HG03064 (cell line): ENCODE results near the gene SLC38A6.
"Not testable (repeated sequence)": the region's sequence is repeated elsewhere in the genome, so short reads cannot be mapped to it uniquely, and the experiment has no call there.

Experiments used
- ATAC-seq: cut with Tn5 transposase; IDR thresholded peaks from one replicate; pipeline ENCODE4 v1.9.1; 2021; ENCODE audit warnings: low read depth; ENCODE audit not compliant: unreplicated experiment

SLC38A6 gene

DNA sequence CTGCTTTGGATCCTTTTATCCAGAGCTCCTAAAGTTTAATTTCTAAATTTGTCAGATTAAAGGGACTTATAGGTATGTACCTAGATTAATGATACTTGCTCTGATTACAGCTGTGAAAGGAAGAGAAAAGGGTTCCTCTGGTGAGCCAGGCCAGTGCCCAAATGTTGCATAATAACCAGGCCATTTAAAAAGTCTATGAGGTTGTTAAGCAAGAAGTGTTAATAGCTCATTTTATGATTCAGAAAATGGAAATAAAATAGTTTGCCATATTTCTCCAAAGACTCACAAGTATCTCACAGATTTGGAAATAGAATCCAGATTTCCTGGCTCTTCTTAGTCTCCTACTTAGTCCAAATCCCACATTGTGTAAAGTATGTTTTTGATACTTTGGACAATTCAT is 67.6 kb downstream of the SLC38A6 start:
- ATAC-seq, result no peak

DNA sequence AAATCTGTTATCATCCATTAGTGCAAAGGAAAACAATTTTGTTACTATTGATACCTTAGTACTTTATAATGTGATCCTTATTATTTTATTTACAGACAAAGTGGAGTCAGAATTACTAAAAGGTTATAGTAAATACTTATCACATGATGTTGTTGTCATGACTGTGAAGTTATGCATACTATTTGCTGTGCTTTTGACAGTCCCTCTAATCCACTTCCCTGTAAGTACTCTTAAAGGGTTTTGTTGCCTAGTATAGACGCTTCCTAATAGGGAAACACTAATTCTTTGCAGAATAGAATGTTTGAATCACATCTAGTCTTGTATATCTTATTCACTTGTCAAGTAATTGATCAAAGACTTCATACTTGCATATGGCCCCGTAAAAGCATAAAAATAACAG is 69.4 kb downstream of the SLC38A6 start:
- ATAC-seq, result no peak

DNA sequence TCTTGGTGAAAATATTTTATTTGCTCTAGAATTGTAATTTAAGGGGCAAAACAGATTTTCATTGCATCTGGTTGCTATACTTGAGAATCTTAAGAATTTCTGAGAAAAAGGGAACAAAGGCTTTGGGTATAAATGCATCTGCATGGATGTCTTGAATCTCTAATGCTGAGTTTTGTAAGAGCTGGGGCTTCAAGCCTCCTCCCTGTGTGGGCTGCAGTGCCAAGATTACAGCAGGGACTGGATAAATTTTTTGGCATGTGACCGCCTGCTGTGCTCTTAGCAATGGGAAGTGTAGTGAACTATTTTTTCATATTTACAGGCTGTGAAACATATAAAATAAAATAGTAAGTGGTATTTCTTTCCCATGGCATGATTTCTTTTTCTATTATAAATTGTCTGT is 70.0 kb downstream of the SLC38A6 start:
- ATAC-seq, result no peak

DNA sequence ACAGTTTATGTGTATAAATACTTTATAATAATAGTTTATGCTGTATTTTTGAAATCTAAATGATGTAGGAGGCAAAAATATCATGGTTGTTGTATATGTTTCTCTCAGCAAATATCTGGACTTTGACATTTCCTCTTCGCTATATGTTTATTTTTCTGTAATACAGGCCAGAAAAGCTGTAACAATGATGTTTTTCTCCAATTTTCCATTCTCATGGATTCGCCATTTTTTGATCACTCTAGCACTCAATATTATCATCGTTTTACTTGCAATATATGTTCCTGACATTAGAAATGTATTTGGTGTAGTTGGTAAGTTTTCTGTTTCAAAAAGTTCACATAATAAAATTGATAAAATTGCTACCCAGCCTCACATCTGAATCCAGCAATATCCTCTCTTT is 70.6 kb downstream of the SLC38A6 start:
- no peak for ATAC-seq

DNA sequence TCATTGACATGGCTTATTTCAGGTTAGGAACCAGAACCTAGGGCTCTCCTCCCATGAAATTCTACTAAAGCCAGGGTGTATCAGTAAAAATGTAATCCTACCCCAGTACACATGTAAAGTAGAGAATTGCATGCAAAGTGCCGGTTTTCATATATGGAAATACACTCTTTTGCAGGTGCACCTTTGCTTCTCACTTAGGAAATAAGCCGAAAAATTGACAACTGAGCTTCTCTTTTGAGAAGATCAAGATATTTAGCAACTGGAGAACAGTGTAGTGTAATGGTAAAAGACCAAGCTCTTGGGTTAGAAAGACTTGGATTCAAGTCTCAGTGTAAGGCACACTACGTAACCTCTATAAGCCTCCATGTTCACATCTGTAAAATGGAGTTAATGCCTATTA is 82.4 kb downstream of the SLC38A6 start:
- ATAC-seq, result no peak

DNA sequence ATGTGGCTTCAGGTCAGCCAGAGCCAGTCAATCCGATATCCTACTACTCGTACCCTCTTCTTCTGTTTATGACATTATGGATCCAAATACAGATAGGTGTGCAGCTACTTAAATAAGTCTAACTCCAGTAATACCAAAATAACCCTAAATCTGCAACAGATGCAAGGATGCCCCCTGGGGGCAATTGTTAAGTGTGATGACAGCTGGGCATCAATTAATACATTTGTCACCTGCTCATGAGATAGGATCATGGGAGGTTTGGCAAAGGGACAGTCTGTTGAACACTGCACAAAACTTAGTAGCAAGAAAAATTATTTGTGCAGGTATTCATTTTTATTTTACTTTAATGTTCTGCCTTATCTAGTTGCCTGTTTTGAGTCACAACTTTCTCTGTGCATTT is 83.2 kb downstream of the SLC38A6 start:
- no peak for ATAC-seq

DNA sequence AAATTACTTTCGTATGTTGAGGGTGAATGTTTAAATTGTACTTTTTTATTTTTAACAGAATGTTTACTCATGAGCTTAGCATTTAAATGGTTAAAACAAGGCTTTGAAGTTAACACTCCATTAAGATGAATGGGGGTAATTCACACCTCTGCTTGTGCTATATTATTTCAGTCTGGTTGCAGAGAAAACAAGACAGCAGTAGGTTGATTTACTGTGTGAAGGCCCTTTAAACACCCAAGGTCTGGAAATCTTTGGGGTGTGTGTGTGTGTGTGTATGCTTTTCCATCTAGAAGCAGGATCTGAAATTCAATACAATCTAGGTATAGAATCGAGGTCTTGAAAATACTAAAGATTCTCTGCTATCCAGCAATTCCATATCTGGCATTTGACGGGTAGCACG is 83.8 kb downstream of the SLC38A6 start:
- no peak for ATAC-seq

DNA sequence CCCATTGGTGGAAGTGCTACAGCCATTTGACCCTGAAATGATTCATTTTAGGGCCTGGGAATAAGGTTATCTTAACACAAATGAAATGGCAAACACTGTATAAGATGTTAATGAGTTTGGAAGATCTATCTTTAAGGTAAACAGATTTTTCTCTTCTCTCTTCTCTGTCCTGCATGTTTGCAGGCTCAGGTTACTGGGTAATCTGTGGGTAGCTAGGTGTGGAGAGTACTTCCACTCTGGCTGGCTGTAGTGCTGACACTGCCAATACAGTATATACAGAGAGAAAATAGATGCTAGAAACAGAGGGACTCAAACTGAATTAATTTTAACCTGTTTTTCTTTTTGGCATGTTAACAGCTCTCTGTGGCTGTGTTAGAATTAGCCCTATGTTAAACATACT is 84.6 kb downstream of the SLC38A6 start:
- no peak for ATAC-seq

DNA sequence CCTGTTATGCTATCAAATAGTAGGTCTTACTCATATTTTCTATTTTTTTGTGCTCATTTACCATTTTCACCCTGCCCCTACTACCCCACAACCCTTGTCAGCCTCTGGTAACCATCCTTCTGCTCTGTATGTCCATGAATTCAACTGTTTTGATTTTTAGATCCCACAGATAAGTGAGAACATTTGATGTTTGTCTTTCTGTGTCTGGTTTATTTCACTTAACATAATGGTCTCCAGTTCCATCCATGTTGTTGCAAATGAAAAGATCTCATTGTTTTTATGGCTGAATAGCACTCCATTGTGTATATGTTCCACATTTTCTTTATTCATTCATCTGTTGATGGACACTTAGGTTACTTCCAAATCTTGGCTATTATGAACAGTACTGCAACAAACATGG is 91.4 kb downstream of the SLC38A6 start:
- not testable (repeated sequence) for ATAC-seq

DNA sequence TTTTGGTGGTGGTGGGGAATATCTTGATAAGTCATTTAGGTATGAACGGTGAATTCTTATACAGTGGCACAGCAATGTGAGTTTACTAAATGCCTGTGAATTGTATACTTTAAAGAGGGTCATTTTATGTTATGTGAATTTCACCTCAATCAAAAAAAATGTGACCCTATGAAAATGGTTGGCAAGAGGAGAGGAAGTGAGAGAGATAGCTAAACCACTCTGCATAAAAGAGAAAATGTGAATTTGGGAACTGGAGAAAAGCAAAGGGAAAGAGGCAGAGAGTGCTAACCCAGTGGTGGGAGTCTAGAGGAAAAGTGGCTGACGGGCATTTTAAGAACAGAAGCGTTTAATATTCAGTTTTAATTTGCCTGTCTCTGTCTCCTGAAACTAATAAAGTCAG is 93.8 kb downstream of the SLC38A6 start:
- ATAC-seq, result no peak

DNA sequence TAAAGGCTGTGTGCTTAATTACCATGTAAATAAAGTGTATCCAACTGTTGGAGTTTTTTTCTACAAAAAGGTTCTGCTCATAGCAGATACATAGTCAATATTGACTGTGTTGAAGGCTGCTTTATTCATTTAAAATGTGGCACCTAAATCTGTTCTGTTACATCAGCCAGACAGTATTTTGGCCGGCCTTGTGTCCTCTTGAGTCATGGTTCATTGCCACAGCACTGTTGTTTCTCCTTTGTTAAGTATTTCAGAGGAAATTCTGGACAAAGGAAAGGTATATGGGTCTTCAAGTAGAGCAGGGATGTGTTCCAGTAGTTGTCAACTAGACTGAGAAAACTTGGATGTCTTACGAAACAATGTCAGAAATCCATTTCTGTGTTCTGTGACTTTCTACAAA is 95.5 kb downstream of the SLC38A6 start:
- no peak for ATAC-seq

DNA sequence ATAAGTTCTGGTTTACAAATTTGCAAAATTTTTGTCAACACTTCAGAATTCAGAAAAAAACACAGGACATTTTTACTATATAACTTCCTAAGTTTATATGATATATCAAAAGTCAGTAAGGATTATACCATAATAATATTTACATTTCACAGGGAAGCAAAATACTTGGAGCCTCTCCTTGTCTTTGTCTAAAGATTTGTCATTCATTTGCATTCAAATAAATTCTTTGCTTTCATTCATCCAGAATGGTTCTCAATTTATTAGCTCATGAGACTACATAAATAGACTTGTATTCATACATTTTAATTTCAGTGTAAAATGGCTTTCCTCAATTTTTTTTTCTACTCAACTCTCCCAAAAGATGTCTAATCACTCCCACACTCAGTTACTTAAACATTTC is 96.4 kb downstream of the SLC38A6 start:
- ATAC-seq, result no peak

DNA sequence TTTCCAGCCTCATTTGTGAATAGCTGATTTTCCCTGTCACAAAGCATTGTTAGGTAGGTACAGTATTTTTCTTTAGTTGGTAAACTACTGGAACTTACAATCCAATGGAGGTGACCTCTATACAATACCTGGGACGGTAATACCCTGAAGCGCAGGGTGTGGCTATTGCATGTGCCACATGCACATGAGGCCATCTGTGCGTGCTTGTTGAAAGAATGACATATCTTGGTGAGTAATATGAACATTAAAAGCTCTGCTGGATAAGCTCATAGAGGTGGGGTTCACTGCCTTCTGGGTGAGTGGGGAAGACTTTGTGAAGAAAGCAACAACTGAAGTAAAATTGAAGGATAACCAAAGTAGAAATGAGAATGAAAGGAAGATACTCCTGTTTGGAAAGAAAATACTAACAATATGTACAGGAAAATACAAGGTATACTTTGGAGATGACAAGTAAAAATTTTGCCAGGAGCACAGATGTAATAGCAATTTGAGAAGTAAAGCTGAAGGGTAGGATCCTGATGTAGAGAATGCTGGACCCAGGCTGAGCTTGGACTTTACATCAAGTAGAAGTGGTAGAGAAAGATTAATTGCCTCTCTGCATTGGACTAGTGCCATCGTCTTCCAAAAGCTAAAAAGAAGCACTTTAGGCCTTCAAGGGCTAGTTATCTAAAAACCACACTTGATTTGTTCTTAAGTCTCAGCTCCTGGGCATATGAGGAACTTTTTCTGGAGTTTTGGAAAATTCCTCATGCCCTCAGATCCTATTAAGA is 97.1 kb downstream of the SLC38A6 start:
- no peak for ATAC-seq

DNA sequence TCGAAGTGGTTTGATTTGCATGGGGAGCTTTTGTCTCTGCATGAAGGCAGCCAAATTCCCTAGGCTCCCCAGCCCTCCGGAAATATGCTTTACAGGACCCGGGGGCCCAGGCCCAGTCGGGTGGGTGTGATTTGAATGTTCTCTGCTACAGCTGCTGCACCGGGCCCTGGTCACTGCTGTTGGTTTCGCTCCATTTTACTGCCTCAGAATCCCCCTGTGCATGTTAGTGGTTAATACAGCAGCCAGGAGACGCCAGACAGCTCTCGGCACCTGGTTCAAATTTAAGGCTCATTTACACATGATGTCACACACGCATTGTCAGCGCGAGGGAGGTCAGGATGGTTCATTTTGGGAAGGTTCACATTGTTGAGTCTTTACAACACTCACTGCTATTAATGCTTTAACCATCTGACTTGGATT is 99.6 kb downstream of the SLC38A6 start:
- no peak for ATAC-seq

DNA sequence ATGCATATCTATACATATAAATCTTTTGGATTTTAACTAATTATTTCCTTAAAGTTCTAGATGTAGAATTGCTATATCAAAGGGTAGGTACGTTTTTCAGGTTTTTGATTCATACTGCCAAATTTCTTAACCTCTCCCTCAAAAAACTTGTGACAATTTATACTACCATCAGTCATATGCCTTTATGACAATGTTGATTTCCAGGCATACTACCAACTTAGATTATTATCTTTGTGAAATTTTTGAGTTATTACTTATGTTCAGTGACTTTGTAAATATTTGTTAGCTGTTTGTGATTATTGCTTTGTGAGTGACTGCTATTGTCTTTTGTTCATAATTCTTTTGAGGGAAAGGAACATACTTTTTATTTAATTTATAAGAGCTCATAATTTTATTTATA is 107.0 kb downstream of the SLC38A6 start:
- ATAC-seq, result no peak

DNA sequence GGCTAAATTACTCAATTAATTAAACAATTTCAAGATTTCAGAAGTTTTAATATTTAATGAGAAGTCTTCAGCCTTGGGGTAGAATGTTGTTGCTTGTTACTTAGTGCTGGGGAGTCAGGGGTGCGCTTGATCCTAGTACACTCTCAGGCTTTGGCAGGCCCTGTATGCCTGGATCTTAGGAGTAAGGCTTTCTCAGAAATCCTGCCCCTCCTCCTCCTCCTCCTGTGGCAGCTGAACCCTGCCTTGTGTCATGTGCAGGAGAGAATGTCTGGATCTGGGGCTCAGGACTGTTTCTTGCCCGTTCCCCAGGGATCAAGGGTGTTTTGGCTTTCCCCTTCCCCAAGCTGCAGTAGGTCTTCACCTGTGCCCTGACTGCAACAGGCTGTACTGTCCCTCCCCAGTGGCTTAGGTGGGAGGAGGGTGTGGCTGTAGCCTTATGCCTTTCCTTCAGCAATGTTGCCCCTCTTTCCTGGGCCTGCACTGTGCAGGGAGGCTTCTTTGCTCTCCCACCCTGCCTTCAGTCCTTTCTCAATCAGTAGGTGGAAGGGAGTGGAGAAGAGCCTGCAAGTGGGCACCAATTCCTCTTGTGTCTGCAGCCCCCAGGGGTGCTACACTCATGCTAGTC is 108.2 kb downstream of the SLC38A6 start:
- ATAC-seq, result no peak

DNA sequence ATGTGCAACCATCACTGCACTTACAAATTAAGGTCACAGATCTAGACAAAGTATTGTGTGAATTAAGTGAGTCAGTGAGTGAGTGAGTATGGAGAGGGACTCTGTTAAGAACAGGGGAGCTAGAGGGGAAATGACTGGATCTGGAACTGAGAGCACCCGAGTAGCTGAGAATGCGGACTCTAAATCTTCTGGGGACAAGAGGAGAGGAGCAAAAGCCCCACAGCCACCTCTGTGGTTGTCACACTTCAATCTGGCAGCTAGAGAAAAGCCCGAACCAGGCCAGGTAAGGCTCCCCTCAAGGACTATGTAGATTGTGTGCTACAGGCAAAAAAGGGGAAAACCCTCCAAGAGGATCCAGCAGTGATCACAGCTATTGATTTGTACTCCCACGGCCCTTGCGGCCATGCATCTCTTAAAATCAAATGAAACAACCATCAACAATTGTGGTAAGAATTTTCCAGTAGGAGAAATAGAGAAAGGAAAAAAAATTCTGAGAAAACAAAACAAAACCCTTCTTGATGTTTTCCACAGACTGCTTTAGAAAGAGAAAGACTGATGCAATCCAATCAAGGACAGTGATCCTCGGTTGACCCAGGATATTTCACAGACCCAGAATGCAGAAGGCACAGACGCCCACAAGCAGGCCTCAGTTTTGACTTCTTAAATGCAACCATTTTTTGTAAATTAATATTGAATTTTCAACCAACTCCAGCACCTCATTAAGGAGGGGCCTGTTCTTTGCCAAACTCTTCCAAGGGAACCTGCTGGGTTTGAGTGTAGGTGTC is 109.6 kb downstream of the SLC38A6 start:
- ATAC-seq, result no peak

DNA sequence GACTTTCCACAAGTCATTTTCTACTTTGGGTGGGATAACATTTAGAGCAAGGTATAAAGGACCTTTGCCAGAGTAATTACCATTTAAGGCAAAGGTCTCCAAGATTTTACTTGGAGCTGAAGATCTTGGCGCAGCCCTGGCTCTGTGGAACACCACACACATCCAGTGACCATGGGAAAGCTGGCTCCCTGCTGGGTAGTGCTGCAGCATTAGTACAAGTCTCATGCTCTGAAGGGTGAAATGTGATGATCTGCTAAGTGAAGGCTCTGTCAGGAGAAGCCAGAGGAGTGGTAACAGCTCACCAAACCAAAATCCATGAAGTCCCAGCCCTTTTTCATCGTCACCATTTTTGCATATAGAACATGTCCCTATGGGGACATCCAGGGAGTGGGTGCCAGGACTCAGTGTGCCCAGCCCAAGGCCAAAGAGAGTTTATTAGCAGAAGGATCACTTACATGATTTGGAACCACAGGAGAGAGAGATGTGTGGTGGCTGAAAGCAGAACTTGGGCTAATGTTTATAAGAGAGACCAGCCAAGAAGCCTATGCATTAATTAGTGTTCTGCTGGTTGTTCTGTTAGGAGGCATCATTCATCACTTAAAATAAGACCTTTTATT is 110.7 kb downstream of the SLC38A6 start:
- no peak for ATAC-seq

DNA sequence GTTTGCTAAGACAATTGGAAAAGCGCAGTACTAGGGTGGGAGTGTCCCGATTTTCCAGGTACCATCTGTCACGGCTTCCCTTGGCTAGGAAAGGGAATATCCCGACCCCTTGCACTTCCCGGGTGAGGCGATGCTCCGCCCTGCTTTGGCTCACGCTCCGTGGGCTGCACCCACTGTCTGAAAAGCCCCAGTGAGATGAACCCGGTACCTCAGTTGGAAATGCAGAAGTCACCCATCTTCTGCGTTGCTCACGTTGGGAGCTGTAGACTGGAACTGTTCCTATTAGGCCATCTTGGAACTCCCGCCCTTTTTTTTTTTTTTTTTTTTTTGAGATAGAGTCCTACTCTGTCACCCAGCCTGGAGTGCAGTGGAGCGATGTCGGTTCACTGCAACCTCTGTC is 117.1 kb downstream of the SLC38A6 start:
- not testable (repeated sequence) for ATAC-seq

DNA sequence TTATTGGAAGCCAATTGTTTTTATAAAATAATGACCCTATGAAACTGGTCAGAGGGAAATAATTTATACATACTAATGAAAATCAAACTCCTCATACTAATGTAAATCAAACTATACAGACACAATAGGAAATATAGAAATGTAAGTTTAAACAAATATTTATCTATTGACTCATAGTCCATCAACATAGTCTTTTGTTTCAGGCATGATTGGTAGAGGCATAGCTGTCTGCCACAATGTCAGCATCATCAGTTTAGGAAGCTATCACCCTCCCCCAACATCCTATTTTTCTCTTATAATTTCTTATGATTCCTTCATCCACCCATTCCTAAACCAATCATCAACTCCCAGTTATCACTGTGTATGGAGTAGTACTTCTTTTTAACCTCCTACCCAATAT is 117.7 kb downstream of the SLC38A6 start:
- ATAC-seq, result no peak

DNA sequence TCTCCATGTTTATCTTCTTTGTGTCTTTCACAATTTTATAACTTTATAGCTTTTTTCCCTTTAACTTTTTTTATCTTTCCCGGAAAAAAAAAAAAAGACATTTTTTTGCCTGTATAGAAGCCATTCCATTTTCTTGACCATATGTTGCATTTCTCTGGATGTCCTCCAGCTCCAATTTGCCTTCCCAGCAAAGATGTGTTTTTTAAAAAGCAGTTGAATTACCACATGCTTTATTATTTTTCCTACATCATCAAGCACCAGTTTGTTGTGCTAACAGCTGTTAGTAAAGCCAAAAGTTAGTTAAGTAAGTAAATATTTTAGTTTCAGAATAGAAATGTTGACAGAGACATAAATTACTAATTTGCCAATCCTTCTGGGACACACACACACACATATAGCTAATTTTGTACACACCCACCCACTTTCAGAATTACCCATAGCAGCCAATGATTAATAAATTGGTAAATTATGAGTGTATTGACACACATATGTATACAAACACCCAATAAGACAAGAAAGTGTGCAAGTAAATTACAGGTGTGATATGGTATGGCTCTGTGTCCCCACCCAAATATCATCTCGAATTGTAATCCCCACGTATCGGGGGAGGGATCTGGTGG is 118.3 kb downstream of the SLC38A6 start:
- no peak for ATAC-seq
